Fibroblast of lung (primary cell): ENCODE data around the gene SUCLG1.

ENCODE experiments used
- EZH2 ChIP-seq: IDR thresholded peaks from 2 replicates; pipeline ENCODE4 v1.5.1; 2012; ENCODE audit warnings: low read length, control low read depth, mild to moderate bottlenecking; ENCODE audit errors: missing control alignments
- TF ChIP-seq, protein P1 (sequence below), 2 donors: IDR thresholded peaks in 1 of 2; conservative IDR thresholded peaks in 1 of 2; 1 replicate in 1 of 2; 2 replicates in 1 of 2; pipeline ENCODE4 v1.5.1; 2011 to 2012; ENCODE audit warnings: low read length in 2 of 2, control low read depth in 1 of 2, inconsistent platforms in 1 of 2, low read depth in 1 of 2, mild to moderate bottlenecking in 1 of 2

DNA sequence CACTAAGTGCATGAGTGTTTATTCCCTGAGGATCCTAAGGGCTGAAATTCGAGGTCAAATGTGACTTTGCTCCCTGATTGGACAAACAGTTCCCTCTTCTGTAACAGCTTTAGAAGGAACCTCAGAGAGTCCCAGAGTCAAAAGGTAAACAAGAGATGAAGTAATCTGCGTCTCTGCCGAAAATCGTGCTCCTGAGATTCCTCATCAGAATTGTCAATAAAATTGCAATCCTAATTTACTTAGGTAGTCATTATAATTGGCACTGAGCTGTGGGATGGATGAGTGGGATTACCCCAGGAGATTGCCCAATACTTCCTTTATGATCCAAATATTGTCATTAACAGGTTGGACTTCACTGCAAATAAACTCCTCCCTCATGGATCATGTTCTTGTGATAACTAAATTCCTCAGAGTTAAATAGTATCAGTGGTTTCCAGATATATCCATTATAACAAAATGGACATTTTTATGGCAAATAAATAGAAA is 907 bp upstream of the SUCLG1 start:
- TF ChIP-seq, protein P1, sequence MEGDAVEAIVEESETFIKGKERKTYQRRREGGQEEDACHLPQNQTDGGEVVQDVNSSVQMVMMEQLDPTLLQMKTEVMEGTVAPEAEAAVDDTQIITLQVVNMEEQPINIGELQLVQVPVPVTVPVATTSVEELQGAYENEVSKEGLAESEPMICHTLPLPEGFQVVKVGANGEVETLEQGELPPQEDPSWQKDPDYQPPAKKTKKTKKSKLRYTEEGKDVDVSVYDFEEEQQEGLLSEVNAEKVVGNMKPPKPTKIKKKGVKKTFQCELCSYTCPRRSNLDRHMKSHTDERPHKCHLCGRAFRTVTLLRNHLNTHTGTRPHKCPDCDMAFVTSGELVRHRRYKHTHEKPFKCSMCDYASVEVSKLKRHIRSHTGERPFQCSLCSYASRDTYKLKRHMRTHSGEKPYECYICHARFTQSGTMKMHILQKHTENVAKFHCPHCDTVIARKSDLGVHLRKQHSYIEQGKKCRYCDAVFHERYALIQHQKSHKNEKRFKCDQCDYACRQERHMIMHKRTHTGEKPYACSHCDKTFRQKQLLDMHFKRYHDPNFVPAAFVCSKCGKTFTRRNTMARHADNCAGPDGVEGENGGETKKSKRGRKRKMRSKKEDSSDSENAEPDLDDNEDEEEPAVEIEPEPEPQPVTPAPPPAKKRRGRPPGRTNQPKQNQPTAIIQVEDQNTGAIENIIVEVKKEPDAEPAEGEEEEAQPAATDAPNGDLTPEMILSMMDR (conservative IDR thresholded peaks at IDR 0.05 in 1 of 2, IDR thresholded peaks at IDR 0.05 in 1 of 2; ENCODE audit: low read depth in 1 of 2, low read length in 2 of 2), result no peak
- TF ChIP-seq EZH2, result no peak
